CD4-positive, alpha-beta memory T cell (primary cell): Measurements from ENCODE around the gene PRRG2. TPM values are rescaled to one million over a fixed set of nuclear protein-coding genes. Genes with fewer than 3 reads are reported as not detected.

Source experiments
- CTCF ChIA-PET: fragments of 350-600 bp; sonication (Branson Sonifier 250); formaldehyde crosslinking; loops from one replicate; lab custom pipeline; 2021; ENCODE audit warnings: inconsistent platforms; ENCODE audit not compliant: partially characterized antibody; lab: Charles Lee
- POLR2A ChIA-PET: fragments of 350-600 bp; sonication (Branson Sonifier 250); formaldehyde crosslinking; loops from one replicate; lab custom pipeline; 2021; ENCODE audit not compliant: partially characterized antibody; lab: Charles Lee
- DNase-seq, 5 donors: peaks; one replicate each; pipeline versions ENCODE4 v3.0.0 to v3.0.0-alpha.2; 2020 to 2022; ENCODE audit warnings: mixed read lengths in 1 of 5
- H3K27ac ChIP-seq: one replicate; pipeline ENCODE4 v1.7.0; 2013; ENCODE audit warnings: low read depth, low read length
- H3K27me3 ChIP-seq: 2 replicates; pipeline ENCODE4 v1.7.0; 2013; ENCODE audit warnings: mild to moderate bottlenecking, low read length, moderate library complexity; ENCODE audit not compliant: insufficient read depth
- H3K36me3 ChIP-seq: 2 replicates; pipeline ENCODE4 v1.7.0; 2013; ENCODE audit warnings: mild to moderate bottlenecking, low read length, moderate library complexity; ENCODE audit not compliant: insufficient read depth
- H3K4me1 ChIP-seq: 2 replicates; pipeline ENCODE4 v1.7.0; 2013; ENCODE audit warnings: mild to moderate bottlenecking, low read length, moderate library complexity; ENCODE audit not compliant: insufficient read depth
- H3K4me3 ChIP-seq, 2 donors: one replicate each; pipeline ENCODE4 v1.7.0; 2013; ENCODE audit warnings: low read length in 2 of 2, mild to moderate bottlenecking in 1 of 2
- H3K9me3 ChIP-seq, 2 donors: one replicate each; pipeline ENCODE4 v1.7.0; 2013; ENCODE audit warnings: low read length in 2 of 2, control low read depth in 1 of 2; ENCODE audit not compliant: control insufficient read depth in 1 of 2
- H3K27ac Mint-ChIP-seq, 7 donors: one replicate each; pipeline ENCODE4 v1.8.0; 2020 to 2021; ENCODE audit warnings: mixed read lengths in 7 of 7, mild to moderate bottlenecking in 6 of 7, inconsistent platforms in 3 of 7, moderate library complexity in 3 of 7
- H3K27me3 Mint-ChIP-seq, 2 donors: one replicate each; pipeline ENCODE4 v1.8.0; 2020 to 2021; ENCODE audit warnings: mixed read lengths in 2 of 2
- H3K36me3 Mint-ChIP-seq, 2 donors: one replicate each; pipeline ENCODE4 v1.8.0; 2020 to 2021; ENCODE audit warnings: mixed read lengths in 2 of 2, inconsistent platforms in 1 of 2, mild to moderate bottlenecking in 1 of 2
- H3K4me1 Mint-ChIP-seq, 4 donors: one replicate each; pipeline ENCODE4 v1.8.0; 2020 to 2021; ENCODE audit warnings: mixed read lengths in 4 of 4, mild to moderate bottlenecking in 1 of 4
- H3K4me3 Mint-ChIP-seq, 8 donors: one replicate each; pipeline ENCODE4 v1.8.0; 2020 to 2021; ENCODE audit warnings: mixed read lengths in 8 of 8, mild to moderate bottlenecking in 7 of 8, moderate library complexity in 6 of 8, inconsistent platforms in 3 of 8
- H3K9me3 Mint-ChIP-seq, 8 donors: one replicate each; pipeline ENCODE4 v1.8.0; 2020 to 2021; ENCODE audit warnings: mixed read lengths in 8 of 8, mild to moderate bottlenecking in 5 of 8, inconsistent platforms in 3 of 8, moderate library complexity in 1 of 8
- intact Hi-C: fragments of 100-400 bp; cut with micrococcal nuclease; formaldehyde crosslinking; loops from one replicate; pipeline ENCODE4 v1.15.1; 2023
- polyA plus RNA-seq, 2 donors: library from polyadenylated mRNA; unstranded; fragments of 300-500 nt; fragmentation: Illumina TruSeq; gene quantifications; one replicate each; pipeline ENCODE4 v1.2.3, GENCODE V29; 2021
- total RNA-seq, 2 experiments: library from RNA; stranded (reverse); gene quantifications; one replicate each; pipeline ENCODE4 v1.2.3, GENCODE V29; 2021

Gene PRRG2
- total and polyA plus RNA-seq, 4 experiments from 2014 or later, result 0.34 to 1.7 (median 1.0) TPM; not detected in 1

DNA sequence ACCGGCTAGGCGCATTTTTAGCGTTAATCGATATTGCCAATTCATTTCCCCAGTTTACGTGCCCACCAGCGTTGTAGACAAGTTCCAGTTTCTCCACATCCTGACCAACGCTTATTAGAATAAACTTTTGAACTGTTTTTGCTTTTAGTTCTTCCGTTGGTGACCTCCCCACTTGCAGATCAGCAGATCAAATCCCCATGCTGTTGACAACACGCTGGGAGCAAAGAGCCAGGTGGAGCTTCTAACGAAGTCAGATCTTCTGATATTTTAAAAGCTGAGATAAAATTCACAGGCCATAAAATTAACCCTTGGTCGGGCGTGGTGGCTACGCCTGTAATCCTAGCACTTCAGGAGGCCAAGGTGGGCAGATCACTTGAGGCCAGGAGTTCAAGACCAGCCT is 32.1 kb upstream of the PRRG2 start:
- no peak for DNase-seq
- Mint-ChIP-seq H3K36me3 (peaks cover 7 to 8% of the 10 kb centered on the region in 2 donors), H3K4me1 (peaks cover 37 to 76% (median 53%) of the 10 kb centered on the region in 4 donors), H3K27ac (peak overlapping the region; percentile 82 to 97 (median 87)), H3K4me3 (peak overlapping the region in 7 of 8 donors; percentile 32 to 83 (median 69)), H3K9me3 (no peaks in the 10 kb centered on the region), H3K27me3 (no peaks in the 10 kb centered on the region)
- POLR2A ChIA-PET, result interaction anchor here (0.6 to 16.4 kb wide), 9 partner anchors 15 to 75 kb away, joined by 3 to 629 read pairs (median 3); partner anchors contain the start of genes FLT3LG, PRR12 and RPS11
- Histone ChIP-seq H3K9me3 (no peaks in the 10 kb centered on the region), H3K4me3 (no peak overlapping the region), H3K27ac (no peak overlapping the region), H3K4me1 (peaks cover 68% of the 10 kb centered on the region), H3K36me3 (no peaks in the 10 kb centered on the region), H3K27me3 (no peaks in the 10 kb centered on the region)
- intact Hi-C loops, result no loop called here
- CTCF ChIA-PET, result interaction anchor here (1.0 to 10.1 kb wide), 4 partner anchors 13 to 132 kb away, joined by 4 to 299 read pairs (median 92); no protein-coding TSS in a partner anchor

DNA sequence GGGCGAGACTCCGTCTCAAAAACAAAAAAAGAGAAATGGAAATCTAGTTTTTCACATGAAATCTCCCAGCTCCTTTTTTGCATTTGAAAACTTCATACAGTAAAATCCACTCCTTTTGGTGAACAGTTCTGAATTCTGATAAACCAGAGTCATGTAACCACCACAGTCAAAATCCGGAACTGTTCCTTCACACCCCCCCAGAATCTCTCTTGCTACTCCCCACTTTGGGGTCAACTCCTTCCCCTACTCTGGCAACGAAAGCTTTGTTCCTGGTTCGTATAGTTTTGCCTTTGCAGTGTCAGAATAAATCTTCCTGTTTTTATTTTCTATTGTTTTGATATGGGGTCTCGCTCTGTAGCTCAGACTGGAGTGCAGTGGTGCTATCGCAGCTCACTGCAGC is 29.6 kb upstream of the PRRG2 start:
- intact Hi-C loops, result no loop called here
- Histone ChIP-seq H3K36me3 (peaks cover 15% of the 10 kb centered on the region), H3K4me1 (peaks cover 91% of the 10 kb centered on the region)

DNA sequence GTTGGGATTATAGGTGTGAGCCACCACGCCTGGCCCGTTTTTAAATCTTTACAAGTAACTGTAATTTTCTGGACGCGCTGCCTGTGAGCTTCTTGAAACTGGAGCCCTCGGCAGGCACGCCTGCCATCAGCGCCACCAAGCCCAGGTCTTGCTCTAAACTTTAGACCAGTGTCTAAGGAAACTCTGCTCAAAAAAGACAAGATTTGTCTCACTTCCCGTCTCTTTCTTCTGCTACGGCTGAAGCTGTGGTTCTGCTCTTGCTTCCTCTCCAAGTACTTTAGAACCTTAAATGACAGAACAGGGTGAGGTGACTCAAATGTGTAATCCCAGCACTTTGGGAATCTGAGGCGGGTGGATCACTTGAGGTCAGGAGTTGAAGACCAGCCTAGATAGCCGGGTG is 28.4 kb upstream of the PRRG2 start:
- intact Hi-C loops, result loop anchor here (1.0 kb wide), 1 partner anchor 18 kb away; no protein-coding TSS in a partner anchor
- POLR2A ChIA-PET, result interaction anchor here (0.5 to 16.4 kb wide), 15 partner anchors 12 to 123 kb away, joined by 3 to 629 read pairs (median 5); partner anchors contain the start of genes BCL2L12, IRF3, NOSIP and PRR12
- CTCF ChIA-PET, result interaction anchor here (1.2 to 10.1 kb wide), 5 partner anchors 12 to 127 kb away, joined by 3 to 299 read pairs (median 11); partner anchors contain the start of gene PRMT1

More for the DNA sequence above, 29.6 kb upstream of the PRRG2 start:
- Mint-ChIP-seq H3K36me3 (peaks cover 16 to 24% of the 10 kb centered on the region in 2 donors), H3K9me3 (peaks cover 0 to 3% (median 0%) of the 10 kb centered on the region in 8 donors), H3K27me3 (no peaks in the 10 kb centered on the region), H3K4me3 (peak overlapping the region in 4 of 8 donors; percentile 10 to 52 (median 42)), H3K4me1 (peaks cover 38 to 91% (median 60%) of the 10 kb centered on the region in 4 donors), H3K27ac (peak overlapping the region; percentile 16 to 89 (median 83))
- Histone ChIP-seq H3K27me3 (no peaks in the 10 kb centered on the region), H3K27ac (no peak overlapping the region), H3K4me3 (no peak overlapping the region), H3K9me3 (no peaks in the 10 kb centered on the region)
- DNase-seq, result no peak
- POLR2A ChIA-PET, result interaction anchor here (1.1 to 16.4 kb wide), 7 partner anchors 13 to 124 kb away, joined by 3 to 629 read pairs (median 4); no protein-coding TSS in a partner anchor
- CTCF ChIA-PET, result interaction anchor here (0.8 to 10.1 kb wide), 7 partner anchors 9 to 128 kb away, joined by 3 to 299 read pairs (median 5); partner anchors contain the start of gene PRMT1

DNA sequence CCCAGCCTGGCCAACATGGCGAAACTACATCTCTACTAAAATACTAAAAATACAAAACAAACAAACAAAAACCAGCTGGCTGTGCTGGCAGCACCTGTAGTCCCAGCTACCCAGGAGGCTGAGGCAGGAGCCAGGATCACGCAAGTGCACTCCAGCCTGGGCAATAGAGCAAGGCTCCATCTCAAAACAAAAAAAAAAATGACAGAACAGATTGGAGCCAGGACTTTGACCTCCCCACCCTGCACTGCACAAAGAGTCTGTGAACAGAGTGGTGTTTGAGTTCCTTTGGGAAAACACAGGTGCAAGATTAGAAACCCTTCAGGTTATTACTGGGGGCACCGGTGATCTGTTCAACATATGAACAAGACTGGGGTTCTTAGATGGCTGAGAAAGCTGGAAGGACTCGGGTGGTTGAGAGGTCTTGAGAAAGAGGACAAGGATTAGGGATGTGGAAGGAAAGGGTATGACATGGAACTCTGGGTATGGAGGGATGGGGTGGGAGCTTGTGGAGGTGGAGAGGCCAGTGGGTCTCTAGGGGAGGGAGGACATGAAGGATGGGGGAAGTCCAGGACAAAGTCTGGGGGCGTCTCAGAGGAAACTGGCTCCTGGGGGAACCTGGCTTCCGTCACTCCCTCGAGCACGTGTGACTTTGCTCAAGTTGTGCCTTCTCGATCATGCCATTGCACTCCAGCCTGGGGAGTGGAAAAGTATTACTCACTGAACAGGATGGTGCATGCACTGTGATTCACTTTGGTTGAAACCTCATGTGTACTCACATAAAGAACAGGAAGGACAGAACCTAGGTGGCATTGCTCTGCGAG is 27.5 kb upstream of the PRRG2 start:
- Histone ChIP-seq H3K9me3 (no peaks in the 10 kb centered on the region), H3K27me3 (no peaks in the 10 kb centered on the region), H3K4me1 (peaks cover 97% of the 10 kb centered on the region), H3K4me3 (no peak overlapping the region), H3K27ac (peak overlapping the region; percentile 55), H3K36me3 (peaks cover 30% of the 10 kb centered on the region)
- DNase-seq, result peak in 4 of 5 donors; percentile 32 to 88 (median 42)
- Mint-ChIP-seq H3K27me3 (no peaks in the 10 kb centered on the region), H3K36me3 (peaks cover 28 to 36% of the 10 kb centered on the region in 2 donors), H3K4me3 (peak overlapping the region; percentile 18 to 86 (median 72)), H3K4me1 (peaks cover 40 to 85% (median 58%) of the 10 kb centered on the region in 4 donors), H3K27ac (peak overlapping the region; percentile 89 to 99 (median 97)), H3K9me3 (peaks cover 0 to 3% (median 0%) of the 10 kb centered on the region in 8 donors)
- intact Hi-C loops, result loop anchor here (1.0 kb wide), 1 partner anchor 17 kb away; no protein-coding TSS in a partner anchor
- ChIA-PET CTCF (interaction anchor here (1.7 to 10.1 kb wide), 4 partner anchors 8 to 124 kb away, joined by 5 to 299 read pairs (median 23); partner anchors contain the start of gene PRMT1), POLR2A (interaction anchor here (0.7 to 16.4 kb wide), 15 partner anchors 7 to 111 kb away, joined by 3 to 629 read pairs (median 5); partner anchors contain the start of genes BCL2L12, IRF3, NOSIP and PRR12)

More for the DNA sequence above, 28.4 kb upstream of the PRRG2 start:
- H3K9me3 ChIP-seq, result no peaks in the 10 kb centered on the region
- DNase-seq, result peak; percentile 57 to 67 (median 61)
- peaks cover 36 to 89% (median 57%) of the 10 kb centered on the region in 4 donors for H3K4me1 Mint-ChIP-seq
- peaks cover 93% of the 10 kb centered on the region for H3K4me1 ChIP-seq
- H3K36me3 ChIP-seq, result peaks cover 27% of the 10 kb centered on the region
- no peaks in the 10 kb centered on the region for H3K27me3 ChIP-seq
- H3K27ac Mint-ChIP-seq, result peak overlapping the region; percentile 96 to 99 (median 98)
- H3K4me3 Mint-ChIP-seq, result peak overlapping the region; percentile 76 to 94 (median 86)
- peaks cover 0 to 3% (median 0%) of the 10 kb centered on the region in 8 donors for H3K9me3 Mint-ChIP-seq
- H3K36me3 Mint-ChIP-seq, result peaks cover 23 to 31% of the 10 kb centered on the region in 2 donors
- H3K27ac ChIP-seq, result peak overlapping the region; percentile 34
- H3K4me3 ChIP-seq, result no peak overlapping the region
- no peaks in the 10 kb centered on the region for H3K27me3 Mint-ChIP-seq

DNA sequence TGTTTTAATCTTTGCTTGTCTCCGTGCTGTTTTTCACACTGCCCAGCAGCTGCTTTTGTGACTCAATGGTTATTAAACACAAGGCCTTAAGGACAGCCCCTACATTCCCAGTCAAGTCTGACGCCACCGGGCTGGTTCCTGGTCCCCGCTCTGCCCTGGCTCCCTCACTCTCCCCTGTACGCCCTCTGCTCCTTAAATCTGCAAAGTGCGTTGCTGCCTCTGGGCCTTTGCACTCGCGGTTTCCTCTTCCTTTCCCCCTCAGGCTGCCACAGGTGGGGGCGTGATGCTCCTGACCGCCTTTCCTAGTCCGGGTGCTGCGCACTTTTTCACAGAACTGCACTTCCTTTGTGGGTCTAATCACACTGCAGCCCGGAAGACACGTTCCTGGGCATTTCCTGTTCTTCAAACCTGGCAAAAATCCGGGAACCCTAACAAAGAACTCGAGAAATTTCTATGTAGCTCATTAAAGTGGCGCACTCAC is 26.4 kb upstream of the PRRG2 start:
- Mint-ChIP-seq H3K9me3 (peaks cover 0 to 3% (median 0%) of the 10 kb centered on the region in 8 donors), H3K36me3 (peaks cover 38 to 47% of the 10 kb centered on the region in 2 donors), H3K27ac (peak overlapping the region; percentile 89 to 99 (median 97)), H3K4me3 (peak overlapping the region; percentile 68 to 86 (median 78)), H3K27me3 (no peaks in the 10 kb centered on the region), H3K4me1 (peaks cover 39 to 85% (median 58%) of the 10 kb centered on the region in 4 donors)
- Histone ChIP-seq H3K4me3 (no peak overlapping the region), H3K27ac (peak overlapping the region; percentile 55), H3K36me3 (peaks cover 40% of the 10 kb centered on the region), H3K27me3 (no peaks in the 10 kb centered on the region), H3K4me1 (peaks cover 97% of the 10 kb centered on the region), H3K9me3 (no peaks in the 10 kb centered on the region)
- intact Hi-C loops, result no loop called here
- peak; percentile 50 to 60 (median 57) for DNase-seq
- POLR2A ChIA-PET, result interaction anchor here (0.8 to 16.4 kb wide), 11 partner anchors 8 to 110 kb away, joined by 3 to 629 read pairs (median 6); partner anchors contain the start of genes BCL2L12, IRF3, NOSIP and PRR12
- CTCF ChIA-PET, result interaction anchor here (1.0 to 10.1 kb wide), 4 partner anchors 9 to 79 kb away, joined by 4 to 299 read pairs (median 23); no protein-coding TSS in a partner anchor

DNA sequence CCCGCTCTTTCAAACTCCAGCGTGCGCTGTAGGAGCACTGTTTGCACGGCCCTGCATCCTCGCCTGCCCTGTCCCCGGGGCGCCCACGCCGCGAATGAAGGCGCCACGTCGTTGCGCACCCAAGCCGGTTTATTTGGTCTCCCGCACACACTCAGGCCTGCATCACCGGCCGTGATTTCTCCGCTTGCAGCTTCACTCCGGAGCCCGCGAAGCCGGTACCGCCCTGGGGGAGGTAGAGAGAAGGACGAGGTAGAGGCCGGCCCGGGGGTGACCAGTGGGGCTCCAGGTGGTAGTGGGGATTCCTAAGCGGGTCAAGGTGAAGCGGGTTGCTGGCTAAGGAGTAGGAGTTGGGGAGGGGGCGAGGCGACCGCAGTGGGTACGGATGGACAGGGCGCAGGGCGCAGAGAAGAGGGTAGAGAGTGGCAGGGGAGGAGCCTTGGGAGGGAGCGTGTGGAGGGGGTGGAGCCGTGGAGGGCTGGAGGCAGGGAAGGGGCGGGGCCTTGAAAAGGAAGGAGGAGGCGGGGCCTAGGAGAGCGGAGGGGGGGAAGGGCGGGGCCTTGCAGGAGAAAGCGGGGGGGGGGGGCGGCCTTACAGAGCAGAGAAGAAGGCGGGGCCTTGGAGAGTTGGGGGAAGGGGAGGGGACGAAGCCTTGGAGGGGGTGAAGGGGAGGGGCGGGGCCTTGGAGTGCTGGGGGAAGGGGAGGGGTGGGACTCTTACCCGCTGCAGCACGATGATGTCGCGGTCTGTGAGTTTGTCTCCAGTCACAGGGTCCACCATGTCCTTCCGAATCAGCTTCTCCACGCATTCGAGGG is 25.3 kb upstream of the PRRG2 start:
- no peaks in the 10 kb centered on the region for H3K9me3 ChIP-seq
- no peak overlapping the region for H3K27ac ChIP-seq
- CTCF ChIA-PET, result interaction anchor here (1.0 to 10.1 kb wide), 5 partner anchors 9 to 80 kb away, joined by 4 to 299 read pairs (median 40); no protein-coding TSS in a partner anchor
- Mint-ChIP-seq H3K36me3 (peaks cover 47 to 57% of the 10 kb centered on the region in 2 donors), H3K9me3 (peaks cover 0 to 3% (median 0%) of the 10 kb centered on the region in 8 donors), H3K27ac (peak overlapping the region; percentile 89 to 99 (median 97)), H3K27me3 (no peaks in the 10 kb centered on the region), H3K4me3 (peak overlapping the region; percentile 35 to 86 (median 78)), H3K4me1 (peaks cover 44 to 85% (median 63%) of the 10 kb centered on the region in 4 donors)
- POLR2A ChIA-PET, result interaction anchor here (0.7 to 17.3 kb wide), 9 partner anchors 2 to 109 kb away, joined by 3 to 629 read pairs (median 6); partner anchors contain the start of genes BCL2L12, IRF3, NOSIP and RCN3
- intact Hi-C loops, result no loop called here
- DNase-seq, result peak; percentile 82 to 87 (median 86)
- H3K27me3 ChIP-seq, result no peaks in the 10 kb centered on the region
- peaks cover 97% of the 10 kb centered on the region for H3K4me1 ChIP-seq
- H3K4me3 ChIP-seq, result peak overlapping the region in 1 of 2 donors; percentile 19
- peaks cover 41% of the 10 kb centered on the region for H3K36me3 ChIP-seq
